ENCODE data around the gene CNTNAP2. TPM values are rescaled to one million over a fixed set of nuclear protein-coding genes. Genes with fewer than 3 reads are reported as not detected.

The CNTNAP2 gene
- total RNA-seq, 1 donor from 2014 or later, result 2.2 TPM

GRCh38 chr7:148270576-148270975 is 2154.0 kb downstream of the CNTNAP2 start:
- intact Hi-C loops (cut with DNase I), result no loop called here
- H3K9me3 ChIP-seq, result no peaks in the 10 kb centered on the region
- TF ChIP-seq CTCF (IDR thresholded peaks at IDR 0.05) (no peak), POLR2A (IDR thresholded peaks at IDR 0.05) (no peak), POLR2AphosphoS5 (IDR thresholded peaks at IDR 0.05; ENCODE audit: insufficient read depth in 1 of 2, low read depth in 1 of 2) (no peak)
- DNase-seq (ENCODE audit: extremely low spot score in 2 of 2), result no peak
- no peaks in the 10 kb centered on the region for H3K36me3 ChIP-seq
- H3K27me3 ChIP-seq, result no peaks in the 10 kb centered on the region
- no peak overlapping the region for H3K4me3 ChIP-seq
- no peak overlapping the region for H3K27ac ChIP-seq
- no peaks in the 10 kb centered on the region for H3K4me1 ChIP-seq

DNA sequence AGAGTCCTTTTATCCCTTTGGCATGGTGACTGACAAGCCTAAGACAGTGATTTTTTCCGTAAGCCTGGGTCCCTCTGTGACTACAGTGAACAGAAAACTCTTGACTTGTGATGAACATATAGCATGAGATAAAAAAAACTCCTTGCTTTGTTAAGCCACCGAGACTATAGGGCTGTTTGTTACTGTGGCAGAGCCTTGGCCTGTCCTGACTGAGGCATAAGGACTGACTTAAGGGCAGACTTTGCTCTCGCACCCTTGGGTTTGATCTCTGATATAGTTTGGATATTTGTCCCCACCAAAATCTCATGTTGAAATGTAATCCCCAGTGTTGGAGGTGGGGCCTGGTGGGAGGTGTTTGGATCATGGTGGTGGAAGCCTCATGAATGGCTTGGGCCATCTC is 2157.5 kb downstream of the CNTNAP2 start:
- no peaks in the 10 kb centered on the region for H3K9me3 ChIP-seq
- H3K27me3 ChIP-seq, result no peaks in the 10 kb centered on the region
- no peaks in the 10 kb centered on the region for H3K4me1 ChIP-seq
- no peak overlapping the region for H3K27ac ChIP-seq
- H3K4me3 ChIP-seq, result no peak overlapping the region
- peak in 1 of 2 donors; percentile 29 for DNase-seq (ENCODE audit: extremely low spot score in 2 of 2)
- H3K36me3 ChIP-seq, result no peaks in the 10 kb centered on the region
- intact Hi-C loops (cut with DNase I), result no loop called here
- TF ChIP-seq POLR2A (IDR thresholded peaks at IDR 0.05), result no peak
- TF ChIP-seq POLR2AphosphoS5 (IDR thresholded peaks at IDR 0.05; ENCODE audit: insufficient read depth in 1 of 2, low read depth in 1 of 2), result no peak
- no peak for TF ChIP-seq CTCF (IDR thresholded peaks at IDR 0.05)

DNA sequence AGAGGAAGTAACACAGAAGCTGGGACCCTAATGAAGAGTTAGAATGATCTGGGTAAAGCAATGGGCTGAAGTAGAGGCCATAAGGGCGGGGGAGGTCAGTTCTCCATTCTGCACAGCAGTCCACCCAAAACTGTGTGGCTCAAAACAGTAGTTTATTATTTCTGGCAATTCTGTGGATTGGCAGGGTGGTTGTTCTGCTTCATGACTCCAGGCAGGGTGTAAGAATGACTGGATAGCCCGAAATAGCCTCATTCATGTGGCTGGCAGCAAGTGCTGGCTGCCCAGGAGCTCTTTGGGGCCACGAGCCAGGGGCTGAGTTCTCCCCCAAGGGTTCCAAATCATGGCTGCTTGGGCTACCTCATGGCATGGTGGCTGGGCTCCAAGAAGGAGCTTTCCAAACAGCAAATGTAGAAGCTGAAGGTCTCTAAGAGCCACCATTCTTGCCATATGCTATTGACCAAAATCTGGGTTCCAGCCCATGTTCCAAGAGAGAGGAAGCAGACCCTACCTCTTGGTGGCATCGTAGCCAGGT is 2158.8 kb downstream of the CNTNAP2 start:
- Histone ChIP-seq H3K9me3 (no peaks in the 10 kb centered on the region), H3K4me3 (no peak overlapping the region), H3K27ac (no peak overlapping the region), H3K4me1 (no peaks in the 10 kb centered on the region), H3K27me3 (no peaks in the 10 kb centered on the region), H3K36me3 (no peaks in the 10 kb centered on the region)
- peak in 1 of 2 donors; percentile 40 for DNase-seq (ENCODE audit: extremely low spot score in 2 of 2)
- TF ChIP-seq POLR2A (IDR thresholded peaks at IDR 0.05), result no peak
- TF ChIP-seq POLR2AphosphoS5 (IDR thresholded peaks at IDR 0.05; ENCODE audit: insufficient read depth in 1 of 2, low read depth in 1 of 2), result no peak
- no peak for TF ChIP-seq CTCF (IDR thresholded peaks at IDR 0.05)
- intact Hi-C loops (cut with DNase I), result no loop called here

DNA sequence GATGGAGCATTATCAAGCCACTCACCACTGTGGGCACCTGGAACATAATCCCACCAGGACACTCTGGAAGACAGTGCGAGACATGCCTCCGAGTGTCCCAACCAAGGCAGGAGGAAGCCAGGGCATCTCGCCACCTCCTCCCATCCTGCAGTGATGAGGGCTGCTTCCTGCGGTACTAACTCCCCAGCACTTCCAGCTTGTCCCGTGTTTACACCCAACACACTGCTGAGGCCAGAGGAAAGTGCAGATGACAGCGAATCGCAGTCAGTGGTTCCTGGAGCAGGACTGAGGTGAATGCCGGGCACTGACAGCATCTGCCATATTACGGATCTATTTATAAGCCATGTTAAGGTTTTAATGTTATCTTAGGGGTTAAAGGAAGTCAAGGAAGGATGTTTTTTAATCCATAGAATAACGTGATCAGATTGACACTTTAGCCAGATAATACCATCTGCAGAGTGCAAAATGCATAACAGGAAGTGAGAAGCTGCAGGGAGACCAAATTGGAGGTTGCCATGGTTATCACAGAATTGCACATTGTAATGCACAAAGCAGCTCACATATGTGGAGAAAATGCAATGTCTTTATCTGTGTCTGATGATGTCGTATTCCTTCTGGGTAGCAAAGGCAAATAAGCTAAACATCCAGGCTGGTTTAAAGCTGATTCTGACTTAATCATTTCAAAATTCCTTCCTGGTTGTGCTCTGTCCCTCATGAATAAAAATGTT is 2159.9 kb downstream of the CNTNAP2 start:
- Histone ChIP-seq H3K9me3 (no peaks in the 10 kb centered on the region), H3K36me3 (no peaks in the 10 kb centered on the region), H3K27ac (no peak overlapping the region), H3K4me1 (no peaks in the 10 kb centered on the region), H3K4me3 (no peak overlapping the region), H3K27me3 (no peaks in the 10 kb centered on the region)
- peak in 1 of 2 donors; percentile 64 for DNase-seq (ENCODE audit: extremely low spot score in 2 of 2)
- intact Hi-C loops (cut with DNase I), result no loop called here
- TF ChIP-seq POLR2AphosphoS5 (IDR thresholded peaks at IDR 0.05; ENCODE audit: insufficient read depth in 1 of 2, low read depth in 1 of 2) (no peak), POLR2A (IDR thresholded peaks at IDR 0.05) (no peak)

- Histone ChIP-seq H3K4me3 (no peak overlapping the region), H3K4me1 (no peaks in the 10 kb centered on the region), H3K9me3 (no peaks in the 10 kb centered on the region), H3K27me3 (no peaks in the 10 kb centered on the region), H3K36me3 (no peaks in the 10 kb centered on the region), H3K27ac (no peak overlapping the region)
- DNase-seq (ENCODE audit: extremely low spot score in 2 of 2), result peak in 1 of 2 donors; percentile 80
- intact Hi-C loops (cut with DNase I), result no loop called here
- TF ChIP-seq POLR2A (IDR thresholded peaks at IDR 0.05) (no peak), POLR2AphosphoS5 (IDR thresholded peaks at IDR 0.05; ENCODE audit: insufficient read depth in 1 of 2, low read depth in 1 of 2) (no peak), CTCF (IDR thresholded peaks at IDR 0.05) (no peak)
Measured at GRCh38 chr7:148277042-148277660, 2160.6 kb downstream of the CNTNAP2 start.
